Measurements from ENCODE around the gene RAB32.

- no peak for TF ChIP-seq POLR2AphosphoS5 (IDR thresholded peaks at IDR 0.05; ENCODE audit: low read depth, low read length)
- TF ChIP-seq SIN3A (IDR thresholded peaks at IDR 0.05; ENCODE audit: borderline replicate concordance, insufficient read depth, low read length), result no peak
These were observed 30.6 kb downstream of the RAB32 start for GRCh38 chr6:146574211-146574610.

Data from PFSK-1 (cell line).